ENCODE data around the gene ONECUT3. TPM values are rescaled to one million over a fixed set of nuclear protein-coding genes. Genes with fewer than 3 reads are reported as not detected.
"Not testable (repeated sequence)": the region's sequence is repeated elsewhere in the genome, so short reads cannot be mapped to it uniquely, and the experiment has no call there.

The ONECUT3 gene
- total RNA-seq, 1 donor from 2014 or later = not detected

GRCh38 chr19:1755467-1756171, 2.3 kb downstream of the ONECUT3 start:
- DNase-seq (ENCODE audit: low read depth) = no peak

- no peak for DNase-seq (ENCODE audit: low read depth)
Measured at GRCh38 chr19:1756264-1756663, 3.0 kb downstream of the ONECUT3 start.

GRCh38 chr19:1756705-1757465, 3.6 kb downstream of the ONECUT3 start:
- no peak for DNase-seq (ENCODE audit: low read depth)

GRCh38 chr19:1757468-1758230, 4.3 kb downstream of the ONECUT3 start:
- no peak for DNase-seq (ENCODE audit: low read depth)

- no peak for DNase-seq (ENCODE audit: low read depth)
Measured at GRCh38 chr19:1758231-1758577, 4.9 kb downstream of the ONECUT3 start.

- DNase-seq (ENCODE audit: low read depth) = no peak
Measured at GRCh38 chr19:1758959-1759903, 5.9 kb downstream of the ONECUT3 start.

- no peak for DNase-seq (ENCODE audit: low read depth)
Measured at GRCh38 chr19:1760020-1760419, 6.7 kb downstream of the ONECUT3 start.

GRCh38 chr19:1760786-1761527, 7.7 kb downstream of the ONECUT3 start:
- not testable (repeated sequence) for DNase-seq (ENCODE audit: low read depth)

GRCh38 chr19:1761528-1762242, 8.4 kb downstream of the ONECUT3 start:
- no peak for DNase-seq (ENCODE audit: low read depth)

GRCh38 chr19:1762243-1763117, 9.2 kb downstream of the ONECUT3 start:
- no peak for DNase-seq (ENCODE audit: low read depth)

GRCh38 chr19:1763648-1764639, 10.6 kb downstream of the ONECUT3 start:
- no peak for DNase-seq (ENCODE audit: low read depth)

GRCh38 chr19:1764729-1765128, 11.4 kb downstream of the ONECUT3 start:
- DNase-seq (ENCODE audit: low read depth) = no peak

GRCh38 chr19:1765232-1765903, 12.1 kb downstream of the ONECUT3 start:
- no peak for DNase-seq (ENCODE audit: low read depth)

- DNase-seq (ENCODE audit: low read depth) = no peak
Measured at GRCh38 chr19:1765904-1766799, 12.8 kb downstream of the ONECUT3 start.

GRCh38 chr19:1766800-1767352, 13.6 kb downstream of the ONECUT3 start:
- DNase-seq (ENCODE audit: low read depth) = no peak

- no peak for DNase-seq (ENCODE audit: low read depth)
Measured at GRCh38 chr19:1767464-1767933, 14.2 kb downstream of the ONECUT3 start.

All from renal cortical epithelial cell (primary cell).